GM23338 (cell line): ENCODE data around the gene IL16. TPM values are rescaled to one million over a fixed set of nuclear protein-coding genes. Genes with fewer than 3 reads are reported as not detected.

ENCODE experiments used
- ATAC-seq: fragments of 200-7000 bp; cut with Tn5 transposase; 3 replicates; pipeline ENCODE4 v1.9.1; 2020
- DNase-seq: peaks from one replicate; pipeline ENCODE4 v3.0.0-alpha.2; 2015; ENCODE audit warnings: low spot score
- H2AFZ ChIP-seq: fragments of 200-600 bp; sonication (generic); 2 replicates; pipeline ENCODE4 v1.8.0; 2016; ENCODE audit warnings: antibody characterized with exemption, mild to moderate bottlenecking, moderate library complexity
- H3F3A ChIP-seq: fragments of 200-600 bp; sonication (generic); replicated peaks from 2 replicates; pipeline ENCODE4 v1.8.0; 2017; ENCODE audit warnings: antibody characterized with exemption, mixed run types, low read depth
- H3K27ac ChIP-seq: fragments of 200-600 bp; sonication (generic); 2 replicates; pipeline ENCODE4 v1.6.1; 2016; ENCODE audit warnings: low read depth
- H3K27me3 ChIP-seq: fragments of 200-600 bp; sonication (generic); 2 replicates; pipeline ENCODE4 v1.8.0; 2016; ENCODE audit warnings: mild to moderate bottlenecking, mixed run types, moderate library complexity; ENCODE audit not compliant: insufficient read depth
- H3K36me3 ChIP-seq: fragments of 200-600 bp; sonication (generic); 2 replicates; pipeline ENCODE4 v1.8.0; 2016; ENCODE audit warnings: mild to moderate bottlenecking; ENCODE audit not compliant: insufficient read depth
- H3K4me1 ChIP-seq: fragments of 200-600 bp; sonication (generic); 2 replicates; pipeline ENCODE4 v1.8.0; 2016; ENCODE audit warnings: mild to moderate bottlenecking, moderate library complexity; ENCODE audit not compliant: insufficient read depth
- H3K4me2 ChIP-seq: fragments of 200-600 bp; sonication (generic); 2 replicates; pipeline ENCODE4 v1.7.1; 2017; ENCODE audit warnings: mixed run types
- H3K4me3 ChIP-seq: fragments of 200-600 bp; sonication (generic); 2 replicates; pipeline ENCODE4 v1.6.1; 2016; ENCODE audit warnings: mixed run types
- H3K79me2 ChIP-seq: fragments of 200-600 bp; sonication (generic); replicated peaks from 2 replicates; pipeline ENCODE4 v1.8.0; 2017; ENCODE audit warnings: mild to moderate bottlenecking; ENCODE audit not compliant: insufficient read depth
- H3K9me2 ChIP-seq: fragments of 200-600 bp; sonication (generic); 2 replicates; pipeline ENCODE4 v1.8.0; 2017; ENCODE audit not compliant: insufficient read depth
- H4K20me1 ChIP-seq: fragments of 200-600 bp; sonication (generic); replicated peaks from 2 replicates; pipeline ENCODE4 v1.8.0; 2017; ENCODE audit warnings: mild to moderate bottlenecking; ENCODE audit not compliant: insufficient read depth
- H3K27ac Mint-ChIP-seq: 2 replicates; pipeline ENCODE4 v1.8.0; 2020; ENCODE audit warnings: inconsistent platforms, mild to moderate bottlenecking, moderate library complexity, mixed read lengths
- H3K27me3 Mint-ChIP-seq: 3 replicates; pipeline ENCODE4 v1.8.0; 2022; ENCODE audit warnings: low read depth, mild to moderate bottlenecking, moderate library complexity, mixed read lengths, inconsistent platforms; ENCODE audit not compliant: insufficient read depth, poor library complexity
- H3K36me3 Mint-ChIP-seq: 3 replicates; pipeline ENCODE4 v1.8.0; 2021; ENCODE audit warnings: low read depth, mild to moderate bottlenecking, inconsistent platforms, moderate library complexity, mixed read lengths
- H3K4me1 Mint-ChIP-seq: 3 replicates; pipeline ENCODE4 v1.8.0; 2020; ENCODE audit warnings: mild to moderate bottlenecking, inconsistent platforms, mixed read lengths
- H3K4me3 Mint-ChIP-seq: 3 replicates; pipeline ENCODE4 v1.8.0; 2021; ENCODE audit warnings: moderate library complexity, mild to moderate bottlenecking, inconsistent platforms, mixed read lengths
- H3K9me3 Mint-ChIP-seq: 3 replicates; pipeline ENCODE4 v1.8.0; 2020; ENCODE audit warnings: moderate library complexity, mild to moderate bottlenecking, inconsistent platforms, mixed read lengths
- CREB1 ChIP-seq: fragments of 250-450 bp; sonication (Bioruptor Pico); IDR thresholded peaks from 2 replicates; pipeline ENCODE4 v1.5.0; 2020; ENCODE audit warnings: low read depth, mild to moderate bottlenecking, moderate library complexity
- ETS1 ChIP-seq: IDR thresholded peaks from 2 replicates; pipeline ENCODE4 v1.6.1; 2016; ENCODE audit warnings: antibody characterized with exemption
- EZH2 ChIP-seq: fragments of 200-600 bp; sonication (generic); IDR thresholded peaks from one replicate; pipeline ENCODE4 v1.8.0; 2017; ENCODE audit warnings: antibody characterized with exemption, mild to moderate bottlenecking, low read depth; ENCODE audit not compliant: unreplicated experiment
- POLR2AphosphoS5 ChIP-seq: IDR thresholded peaks from 2 replicates; pipeline ENCODE4 v1.6.1; 2016; ENCODE audit warnings: antibody characterized with exemption, low read depth
- STAT1 ChIP-seq: IDR thresholded peaks from one replicate; pipeline ENCODE4 v1.6.1; 2016; ENCODE audit warnings: antibody characterized with exemption; ENCODE audit not compliant: unreplicated experiment
- ZNF462 ChIP-seq: fragments of 250-450 bp; sonication (Bioruptor Pico); IDR thresholded peaks from 2 replicates; pipeline ENCODE4 v1.5.0; 2020; ENCODE audit warnings: mild to moderate bottlenecking, moderate library complexity
- polyA plus RNA-seq: library from polyadenylated mRNA; unstranded; fragments of >200 nt; fragmentation: Nextera tagmentation; extraction: Ambion mirVana; gene quantifications from 2 replicates; pipeline ENCODE4 v1.2.1, GENCODE V29; 2016
- total RNA-seq: library from RNA; depleted of rRNA; stranded (reverse); fragments of >200 nt; shearing (Covaris generic); gene quantifications from 2 replicates; pipeline ENCODE4 v1.2.3, GENCODE V29; 2014

Gene IL16
- total and polyA plus RNA-seq, 2 experiments from 2014 or later, result 0.29 TPM; not detected in 1

- TF ChIP-seq ZNF462 (CRISPR knock-in tag) (no peak), STAT1 (no peak)
These were observed 118.9 kb downstream of the IL16 start (continued) for GRCh38 chr15:81315452-81316175.

- H3K79me2 ChIP-seq, result no peaks in the 10 kb centered on the region
- no peak overlapping the region for H2AFZ ChIP-seq
- no peaks in the 10 kb centered on the region for H3K27me3 ChIP-seq
- no peaks in the 10 kb centered on the region for H4K20me1 ChIP-seq
- Mint-ChIP-seq H3K4me1 (no peaks in the 10 kb centered on the region), H3K4me3 (no peak overlapping the region), H3K27ac (no peak overlapping the region), H3K27me3 (peaks cover 2% of the 10 kb centered on the region), H3K36me3 (peaks cover 28% of the 10 kb centered on the region), H3K9me3 (no peaks in the 10 kb centered on the region)
- no peaks in the 10 kb centered on the region for H3K36me3 ChIP-seq
- H3F3A ChIP-seq, result no peaks in the 10 kb centered on the region
- H3K4me3 ChIP-seq, result no peak overlapping the region
- ATAC-seq, result no peak
- no peak for DNase-seq
- no peak overlapping the region for H3K27ac ChIP-seq
- no peak overlapping the region for H3K4me2 ChIP-seq
- no peaks in the 10 kb centered on the region for H3K4me1 ChIP-seq
- H3K9me2 ChIP-seq, result no peaks in the 10 kb centered on the region
- TF ChIP-seq ZNF462 (CRISPR knock-in tag), result no peak
- TF ChIP-seq POLR2AphosphoS5, result no peak
- TF ChIP-seq EZH2, result no peak
- no peak for TF ChIP-seq ETS1
- TF ChIP-seq CREB1 (CRISPR knock-in tag), result no peak
These were observed 119.6 kb downstream of the IL16 start for GRCh38 chr15:81316267-81316666.
